Measurements from ENCODE around the gene CORO2B.

DNA sequence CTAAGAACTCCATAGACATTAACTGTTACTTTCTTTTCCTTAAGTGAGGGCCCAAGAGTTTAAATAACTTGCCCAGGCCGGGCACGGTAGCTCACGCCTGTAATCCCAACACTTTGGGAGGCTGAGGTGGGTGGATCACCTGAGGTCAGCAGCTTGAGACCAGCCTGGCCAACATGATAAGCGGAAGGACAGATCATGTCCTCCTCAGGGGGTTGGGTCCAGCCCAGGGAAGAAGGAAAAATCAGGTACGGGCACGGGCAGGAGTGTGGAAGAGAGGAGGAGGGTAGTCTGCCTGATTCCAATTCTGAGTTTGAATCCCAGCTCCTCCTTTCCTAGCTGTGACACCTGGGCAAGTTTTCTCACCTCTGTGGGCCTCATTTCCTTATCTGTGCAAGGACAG, 123.1 kb downstream of the CORO2B start:
- TF ChIP-seq, protein P1, sequence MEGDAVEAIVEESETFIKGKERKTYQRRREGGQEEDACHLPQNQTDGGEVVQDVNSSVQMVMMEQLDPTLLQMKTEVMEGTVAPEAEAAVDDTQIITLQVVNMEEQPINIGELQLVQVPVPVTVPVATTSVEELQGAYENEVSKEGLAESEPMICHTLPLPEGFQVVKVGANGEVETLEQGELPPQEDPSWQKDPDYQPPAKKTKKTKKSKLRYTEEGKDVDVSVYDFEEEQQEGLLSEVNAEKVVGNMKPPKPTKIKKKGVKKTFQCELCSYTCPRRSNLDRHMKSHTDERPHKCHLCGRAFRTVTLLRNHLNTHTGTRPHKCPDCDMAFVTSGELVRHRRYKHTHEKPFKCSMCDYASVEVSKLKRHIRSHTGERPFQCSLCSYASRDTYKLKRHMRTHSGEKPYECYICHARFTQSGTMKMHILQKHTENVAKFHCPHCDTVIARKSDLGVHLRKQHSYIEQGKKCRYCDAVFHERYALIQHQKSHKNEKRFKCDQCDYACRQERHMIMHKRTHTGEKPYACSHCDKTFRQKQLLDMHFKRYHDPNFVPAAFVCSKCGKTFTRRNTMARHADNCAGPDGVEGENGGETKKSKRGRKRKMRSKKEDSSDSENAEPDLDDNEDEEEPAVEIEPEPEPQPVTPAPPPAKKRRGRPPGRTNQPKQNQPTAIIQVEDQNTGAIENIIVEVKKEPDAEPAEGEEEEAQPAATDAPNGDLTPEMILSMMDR (IDR thresholded peaks at IDR 0.05; ENCODE audit: low read depth, low read length): no peak
- no peak for TF ChIP-seq POLR2A (IDR thresholded peaks at IDR 0.05; ENCODE audit: extremely low read depth, insufficient read length)
- TF ChIP-seq, protein P2, sequence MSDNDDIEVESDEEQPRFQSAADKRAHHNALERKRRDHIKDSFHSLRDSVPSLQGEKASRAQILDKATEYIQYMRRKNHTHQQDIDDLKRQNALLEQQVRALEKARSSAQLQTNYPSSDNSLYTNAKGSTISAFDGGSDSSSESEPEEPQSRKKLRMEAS (IDR thresholded peaks at IDR 0.05; ENCODE audit: low read depth, low read length): no peak
- no peak for TF ChIP-seq MYC (IDR thresholded peaks at IDR 0.05; ENCODE audit: low read depth, low read length)
